ENCODE data around the gene ZBTB12. TPM values are rescaled to one million over a fixed set of nuclear protein-coding genes. Genes with fewer than 3 reads are reported as not detected.
A peak's percentile ranks its signal among the peaks of the same experiment; 100 is the strongest.

Gene ZBTB12
- total RNA-seq, 2 experiments from 2014 or later: 0.28 to 0.33 TPM

GRCh38 chr6:31862344-31863235, 39.3 kb downstream of the ZBTB12 start, which contains the start of gene NEU1:
Gene NEU1, minus strand, starts transcription at chr6:31862821. Its CDS starts 45 bp downstream, at chr6:31862776.
- no peak for TF ChIP-seq CTCF (IDR thresholded peaks at IDR 0.05)
- peaks cover 28% of the 10 kb centered on the region for H3K4me1 Mint-ChIP-seq (ENCODE audit: low read depth)
- intact Hi-C loops (cut with DNase I, micrococcal nuclease): loop anchor here (1.0 to 10.0 kb wide), 5 partner anchors 28 to 1432 kb away; partner anchors contain the start of genes BAG6 (in 1 of the 2), DDX39B (in 1 of the 2) and RGL2 (in 1 of the 2)
- H3K27ac ChIP-seq (ENCODE audit: low read depth in 1 of 2, low read length in 2 of 2): peak within 1 kb of the TSS; percentile 80 to 96
- CTCF ChIA-PET: interaction anchor here (0.7 to 2.2 kb wide), 5 partner anchors 24 to 202 kb away, joined by 3 to 11 read pairs (median 4); partner anchors contain the start of gene C6orf47
- H3K27me3 Mint-ChIP-seq: no peaks in the 10 kb centered on the region
- peak within 1 kb of the TSS; percentile 91 for H3K27ac Mint-ChIP-seq
- POLR2A ChIA-PET: interaction anchor here (0.7 to 2.9 kb wide), 28 partner anchors 16 to 1109 kb away, joined by 3 to 36 read pairs (median 6); partner anchors contain the start of genes ABHD16A, ATF6B, BAG6 and C6orf47
- H3K27me3 ChIP-seq (ENCODE audit: control insufficient read depth in 1 of 2, insufficient read depth in 2 of 2, low read length in 2 of 2): no peaks in the 10 kb centered on the region
- DNase-seq (peak; percentile 95 to 100 (median 98)), ATAC-seq (ENCODE audit: poor library complexity) (peak; percentile 93)
- peaks cover 30% of the 10 kb centered on the region for H3K36me3 ChIP-seq (ENCODE audit: insufficient read depth, low read length)
- H3K4me1 ChIP-seq (ENCODE audit: insufficient read depth, low read length): peaks cover 37% of the 10 kb centered on the region
- peak within 1 kb of the TSS; percentile 88 for H3K4me3 Mint-ChIP-seq
- peak within 1 kb of the TSS; percentile 99 for H3K4me3 ChIP-seq (ENCODE audit: low read length)
- peaks cover 35% of the 10 kb centered on the region for H3K36me3 Mint-ChIP-seq (ENCODE audit: low read depth)
- no peaks in the 10 kb centered on the region for H3K9me3 ChIP-seq (ENCODE audit: control insufficient read depth in 1 of 2, insufficient read depth in 1 of 2, low read length in 2 of 2)
- H3K9me3 Mint-ChIP-seq: no peaks in the 10 kb centered on the region

GRCh38 chr6:31861919-31862343, 40.0 kb downstream of the ZBTB12 start:
- H3K4me3 Mint-ChIP-seq: peak overlapping the region; percentile 88
- H3K27me3 ChIP-seq (ENCODE audit: control insufficient read depth in 1 of 2, insufficient read depth in 2 of 2, low read length in 2 of 2): no peaks in the 10 kb centered on the region

More at GRCh38 chr6:31861919-31862343, 40.0 kb downstream of the ZBTB12 start:
- no peak for TF ChIP-seq CTCF (IDR thresholded peaks at IDR 0.05)
- peak overlapping the region; percentile 99 for H3K4me3 ChIP-seq (ENCODE audit: low read length)
- ChIA-PET POLR2A (interaction anchor here (1.4 to 2.9 kb wide), 12 partner anchors 18 to 1110 kb away, joined by 7 to 36 read pairs (median 11); partner anchors contain the start of genes BAG6, DDX39B, EHMT2 and MSH5), CTCF (no interaction called here)
- peaks cover 36% of the 10 kb centered on the region for H3K36me3 ChIP-seq (ENCODE audit: insufficient read depth, low read length)
- intact Hi-C loops (cut with DNase I, micrococcal nuclease): loop anchor here (1.0 to 10.0 kb wide), 5 partner anchors 28 to 1433 kb away; partner anchors contain the start of genes BAG6 (in 1 of the 2), EHMT2 (in 1 of the 2) and RGL2 (in 1 of the 2)
- peak overlapping the region; percentile 75 to 94 for H3K27ac ChIP-seq (ENCODE audit: low read depth in 1 of 2, low read length in 2 of 2)
- DNase-seq: no peak
- no peaks in the 10 kb centered on the region for H3K9me3 ChIP-seq (ENCODE audit: control insufficient read depth in 1 of 2, insufficient read depth in 1 of 2, low read length in 2 of 2)
- Mint-ChIP-seq H3K4me1 (ENCODE audit: low read depth) (peaks cover 28% of the 10 kb centered on the region), H3K27me3 (no peaks in the 10 kb centered on the region), H3K27ac (peak overlapping the region; percentile 91), H3K36me3 (ENCODE audit: low read depth) (peaks cover 41% of the 10 kb centered on the region), H3K9me3 (no peaks in the 10 kb centered on the region)
- peaks cover 37% of the 10 kb centered on the region for H3K4me1 ChIP-seq (ENCODE audit: insufficient read depth, low read length)
- no peak for ATAC-seq (ENCODE audit: poor library complexity)

Data from CD4-positive, alpha-beta T cell (primary cell).